ENCODE results near the gene CYP2D6. TPM values are rescaled to one million over a fixed set of nuclear protein-coding genes. Genes with fewer than 3 reads are reported as not detected.
"Not testable (repeated sequence)": the region's sequence is repeated elsewhere in the genome, so short reads cannot be mapped to it uniquely, and the experiment has no call there.

CYP2D6 gene
- total RNA-seq, 1 donor from 2014 or later: 0.53 TPM

DNA sequence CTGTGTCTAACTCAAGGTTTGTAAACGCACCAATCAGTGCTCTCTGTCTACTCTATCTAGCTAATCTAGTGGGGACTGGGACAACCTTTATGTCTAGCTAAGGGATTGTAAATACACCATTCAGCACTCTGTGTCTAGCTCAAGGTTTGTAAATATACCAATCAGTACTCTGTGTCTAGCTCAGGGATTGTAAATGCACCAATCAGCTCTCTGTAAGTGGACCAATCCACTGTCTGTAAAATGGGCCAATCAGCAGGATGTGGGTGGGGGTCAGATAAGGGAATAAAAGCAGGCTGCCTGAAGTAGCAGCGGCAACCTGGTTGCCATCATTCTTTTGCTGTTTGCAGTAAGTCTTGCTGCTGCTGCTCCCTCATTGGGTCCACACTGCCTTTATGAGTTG, 8.4 kb upstream of the CYP2D6 start:
- no peaks in the 10 kb centered on the region for H3K27me3 ChIP-seq
- no peaks in the 10 kb centered on the region for H3K36me3 ChIP-seq
- H3K4me1 ChIP-seq: no peaks in the 10 kb centered on the region
- H3K4me3 ChIP-seq: no peak overlapping the region
- no peak for TF ChIP-seq CTCF (IDR thresholded peaks at IDR 0.05)
- intact Hi-C loops (cut with DNase I): no loop called here
- no peaks in the 10 kb centered on the region for H3K9me3 ChIP-seq
- DNase-seq (ENCODE audit: low spot score in 2 of 2): no peak
- no peak overlapping the region for H3K27ac ChIP-seq

DNA sequence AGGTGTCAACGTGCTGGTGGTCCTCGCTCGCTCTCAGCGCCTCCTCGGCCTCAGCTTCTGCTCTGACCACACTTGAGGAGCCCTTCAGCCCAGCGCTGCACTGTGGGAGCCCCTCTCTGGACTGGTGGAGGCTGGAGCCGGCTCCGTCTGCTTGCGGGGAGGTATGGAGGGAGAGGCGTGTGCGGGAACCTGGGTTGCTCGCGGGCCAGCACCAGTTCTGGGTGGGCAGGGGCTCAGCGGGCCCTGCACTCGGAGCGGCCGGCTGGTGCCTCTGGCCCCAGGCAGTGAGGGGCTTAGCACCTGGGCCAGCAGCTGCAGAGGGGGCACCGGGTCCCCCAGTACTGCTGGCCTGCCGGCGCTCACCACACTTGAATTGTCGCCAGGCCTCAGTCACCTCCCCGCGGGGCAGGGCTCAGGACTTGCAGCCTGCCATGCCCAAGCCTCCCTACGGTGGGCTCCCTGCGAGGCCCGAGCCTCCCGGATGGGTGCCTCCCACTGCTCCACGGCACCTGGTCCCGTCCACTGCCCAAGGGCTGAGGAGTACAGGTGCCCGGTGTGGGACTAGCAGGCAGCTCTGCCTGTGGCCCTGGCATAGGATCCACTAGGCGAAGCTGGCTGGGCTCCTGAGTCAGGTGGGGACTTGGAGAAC, 7.6 kb upstream of the CYP2D6 start:
- Histone ChIP-seq H3K27me3 (no peaks in the 10 kb centered on the region), H3K4me3 (no peak overlapping the region), H3K9me3 (no peaks in the 10 kb centered on the region), H3K4me1 (no peaks in the 10 kb centered on the region), H3K36me3 (no peaks in the 10 kb centered on the region), H3K27ac (no peak overlapping the region)
- peak in 1 of 2 donors; percentile 57 for DNase-seq (ENCODE audit: low spot score in 2 of 2)
- no peak for TF ChIP-seq CTCF (IDR thresholded peaks at IDR 0.05)
- intact Hi-C loops (cut with DNase I): no loop called here

GRCh38 chr22:42135688-42136087, 5.1 kb upstream of the CYP2D6 start:
- H3K27me3 ChIP-seq; DNase-seq (ENCODE audit: low spot score in 2 of 2); H3K4me1 ChIP-seq; H3K9me3 ChIP-seq; H3K4me3 ChIP-seq; H3K36me3 ChIP-seq; H3K27ac ChIP-seq; intact Hi-C loops (cut with DNase I): not testable (repeated sequence)

- Histone ChIP-seq H3K9me3 (no peaks in the 10 kb centered on the region), H3K27ac (no peak overlapping the region), H3K36me3 (no peaks in the 10 kb centered on the region), H3K27me3 (no peaks in the 10 kb centered on the region), H3K4me1 (no peaks in the 10 kb centered on the region), H3K4me3 (no peak overlapping the region)
- intact Hi-C loops (cut with DNase I): no loop called here
- DNase-seq (ENCODE audit: low spot score in 2 of 2): peak in 1 of 2 donors; percentile 62
- no peak for TF ChIP-seq CTCF (IDR thresholded peaks at IDR 0.05)
These were observed 3.8 kb upstream of the CYP2D6 start for GRCh38 chr22:42134100-42135020.

DNA sequence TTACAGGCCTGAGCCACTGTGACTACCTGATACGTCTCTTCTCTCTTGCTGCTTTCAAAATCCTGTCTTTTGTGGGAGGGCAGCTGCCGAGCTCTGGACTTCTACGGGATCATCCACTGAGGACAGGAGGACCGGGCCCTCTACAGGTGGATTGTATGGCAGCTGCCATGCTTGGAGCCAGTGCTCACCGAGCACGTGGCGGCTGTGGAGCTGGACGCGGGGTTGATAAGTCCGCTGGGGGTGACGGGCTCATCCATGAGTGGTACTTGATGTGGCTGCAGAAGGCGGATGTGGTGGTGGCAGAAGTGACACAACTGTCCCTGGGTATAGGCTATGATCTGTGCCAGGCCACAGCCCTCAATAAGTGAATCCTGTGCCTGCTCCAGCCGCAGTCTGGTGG, 1.8 kb upstream of the CYP2D6 start:
- Histone ChIP-seq H3K27me3 (no peaks in the 10 kb centered on the region), H3K4me3 (no peak overlapping the region), H3K9me3 (no peaks in the 10 kb centered on the region), H3K27ac (no peak overlapping the region), H3K36me3 (no peaks in the 10 kb centered on the region), H3K4me1 (no peaks in the 10 kb centered on the region)
- intact Hi-C loops (cut with DNase I): no loop called here
- DNase-seq (ENCODE audit: low spot score in 2 of 2): peak in 1 of 2 donors; percentile 59
- no peak for TF ChIP-seq CTCF (IDR thresholded peaks at IDR 0.05)

- no peak overlapping the region for H3K27ac ChIP-seq
- H3K36me3 ChIP-seq: no peaks in the 10 kb centered on the region
- peak in 1 of 2 donors; percentile 62 for DNase-seq (ENCODE audit: low spot score in 2 of 2)
- intact Hi-C loops (cut with DNase I): no loop called here
- H3K4me3 ChIP-seq: no peak overlapping the region
- no peak for TF ChIP-seq CTCF (IDR thresholded peaks at IDR 0.05)
- no peaks in the 10 kb centered on the region for H3K27me3 ChIP-seq
- H3K9me3 ChIP-seq: no peaks in the 10 kb centered on the region
- no peaks in the 10 kb centered on the region for H3K4me1 ChIP-seq
These were observed 952 bp upstream of the CYP2D6 start for GRCh38 chr22:42131562-42131961.

- H3K36me3 ChIP-seq; DNase-seq (ENCODE audit: low spot score in 2 of 2); H3K27ac ChIP-seq; H3K27me3 ChIP-seq; H3K4me1 ChIP-seq; H3K9me3 ChIP-seq; H3K4me3 ChIP-seq; intact Hi-C loops (cut with DNase I): not testable (repeated sequence)
These were observed 428 bp downstream of the CYP2D6 start for GRCh38 chr22:42130182-42130581.

- DNase-seq (ENCODE audit: low spot score in 2 of 2); intact Hi-C loops (cut with DNase I); H3K4me1 ChIP-seq; H3K27ac ChIP-seq; H3K9me3 ChIP-seq; H3K27me3 ChIP-seq; H3K4me3 ChIP-seq; H3K36me3 ChIP-seq: not testable (repeated sequence)
These were observed 1.6 kb downstream of the CYP2D6 start for GRCh38 chr22:42128776-42129694.
